ENCODE results near the gene AKAP6.

AKAP6 gene

DNA sequence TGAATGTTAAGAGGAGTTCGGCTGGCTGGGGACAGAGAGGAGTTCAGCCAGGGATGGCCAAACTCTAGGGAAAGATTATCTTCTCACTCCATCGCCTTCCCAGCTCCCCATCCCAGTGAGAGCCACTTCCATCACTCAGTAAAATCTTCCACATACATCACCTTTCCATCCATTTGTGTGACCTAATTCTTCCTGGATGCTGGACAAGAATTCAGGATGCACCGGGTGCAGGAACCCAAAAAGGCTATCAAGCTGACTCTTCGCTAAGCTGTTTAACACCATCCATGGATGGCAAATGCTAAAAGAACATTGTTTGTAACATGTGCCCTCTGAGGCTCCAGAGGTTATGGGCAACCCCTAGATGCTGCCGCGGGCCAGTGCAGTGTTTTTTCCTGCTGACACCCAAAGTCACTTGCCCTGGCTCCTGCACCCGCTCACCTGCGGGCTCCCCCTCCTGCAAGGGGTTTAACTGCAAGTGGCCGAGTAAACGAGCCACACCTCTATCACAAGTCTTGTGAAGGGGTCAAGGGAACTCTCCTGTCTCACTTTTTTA is 393.6 kb downstream of the AKAP6 start:
- DNase-seq = no peak

DNA sequence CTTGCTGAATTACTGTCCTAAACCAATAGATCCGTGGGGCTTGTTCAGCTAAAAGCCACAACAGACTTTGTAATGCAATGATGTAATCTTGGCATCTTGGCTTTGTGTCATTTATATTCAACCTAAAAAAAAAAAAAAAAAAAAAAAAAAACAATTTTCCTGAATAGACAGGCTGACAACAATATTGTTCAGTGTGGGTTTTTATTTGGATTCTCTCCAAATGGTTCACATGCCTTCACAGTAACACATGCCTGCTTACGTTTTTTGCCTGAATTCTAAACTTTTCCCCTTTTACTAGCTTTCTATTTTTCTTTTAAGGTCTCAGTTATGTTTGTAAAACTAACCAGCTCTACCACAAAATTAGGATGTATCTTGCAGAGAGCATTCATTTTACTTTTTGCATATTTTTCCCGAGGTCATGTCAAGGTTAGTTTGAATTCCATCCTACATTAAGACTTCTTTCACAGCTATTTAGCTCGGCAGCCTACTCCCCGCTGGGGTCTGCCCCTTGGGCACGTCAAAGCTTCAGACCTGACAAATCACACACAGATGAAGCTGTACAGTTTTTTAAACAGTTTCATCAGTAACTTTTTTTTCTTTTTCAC is 395.9 kb downstream of the AKAP6 start:
- no peak for DNase-seq

DNA sequence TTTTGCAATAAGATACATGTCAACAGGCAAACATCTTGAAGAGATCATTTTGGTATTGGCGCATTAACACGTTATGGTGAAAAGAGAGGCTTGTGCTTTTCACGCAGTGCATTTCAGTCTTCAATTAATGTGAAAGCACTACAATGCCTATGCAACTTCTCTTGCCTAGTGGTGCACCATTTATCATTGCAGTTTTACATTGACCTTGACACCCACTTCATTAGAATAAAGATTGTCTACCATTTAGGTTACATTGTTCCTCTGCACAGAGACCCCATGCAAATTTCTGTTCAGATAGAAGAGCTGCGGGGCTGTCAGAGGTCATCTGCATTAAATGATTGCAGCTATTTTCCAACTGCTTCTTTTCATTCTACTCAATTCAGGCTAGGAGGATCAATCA is 397.4 kb downstream of the AKAP6 start:
- DNase-seq = no peak

DNA sequence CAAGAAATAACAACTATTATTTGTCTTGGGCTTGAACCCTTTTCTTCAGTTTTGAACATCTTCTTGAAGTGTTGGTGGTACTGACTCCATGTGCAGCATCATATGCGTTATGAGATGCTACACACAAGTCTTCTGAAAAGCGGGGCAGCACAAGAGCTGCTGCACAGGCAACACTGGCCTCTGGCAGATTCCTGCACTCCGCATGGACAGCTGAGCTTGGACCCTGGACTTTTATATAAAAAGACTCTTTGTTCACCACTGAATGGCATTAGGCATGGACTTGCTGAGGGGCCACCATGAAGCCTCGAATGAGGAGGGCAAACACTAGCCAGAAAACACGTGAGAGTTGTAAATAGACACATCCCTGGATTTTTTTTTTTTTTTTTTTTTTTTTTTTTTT is 398.7 kb downstream of the AKAP6 start:
- DNase-seq = no peak

DNA sequence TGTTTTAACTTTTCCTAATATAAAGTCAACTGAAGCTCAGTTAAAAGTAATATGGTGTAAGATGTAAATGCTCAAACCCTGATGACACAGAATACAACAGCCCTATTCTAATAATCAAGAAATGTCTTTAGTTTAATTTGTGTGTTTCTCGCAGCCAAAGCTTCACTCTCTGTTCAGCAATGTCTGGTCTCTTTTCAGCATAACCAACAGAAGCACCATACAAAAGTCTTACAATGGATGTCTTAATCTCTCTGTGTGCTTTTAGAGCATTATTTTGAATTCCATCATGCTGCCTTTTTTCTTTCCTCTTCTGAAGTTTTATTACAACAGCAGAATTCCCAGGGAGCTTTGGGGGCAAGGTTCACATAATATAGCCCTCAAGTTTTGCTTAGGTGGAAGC is 399.4 kb downstream of the AKAP6 start:
- DNase-seq = no peak

DNA sequence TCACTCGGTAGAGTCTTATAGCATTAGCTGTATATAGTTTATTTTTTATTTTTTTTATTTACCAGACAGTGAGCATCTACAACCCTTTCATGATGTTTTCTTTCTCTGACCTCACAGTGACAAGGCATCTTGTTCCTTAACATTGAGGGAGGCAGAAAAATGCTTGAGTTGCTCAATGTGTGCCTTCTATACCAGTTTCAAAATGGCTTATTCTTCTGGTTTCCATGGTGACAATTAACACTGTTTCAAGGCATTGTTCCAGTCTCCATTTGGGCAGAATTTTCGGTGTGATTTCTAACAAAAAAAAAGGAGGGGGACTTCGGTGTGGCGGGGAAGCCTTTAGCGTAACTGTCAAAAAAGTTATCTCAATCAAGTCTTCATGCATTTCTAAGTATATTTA is 399.9 kb downstream of the AKAP6 start:
- no peak for DNase-seq

DNA sequence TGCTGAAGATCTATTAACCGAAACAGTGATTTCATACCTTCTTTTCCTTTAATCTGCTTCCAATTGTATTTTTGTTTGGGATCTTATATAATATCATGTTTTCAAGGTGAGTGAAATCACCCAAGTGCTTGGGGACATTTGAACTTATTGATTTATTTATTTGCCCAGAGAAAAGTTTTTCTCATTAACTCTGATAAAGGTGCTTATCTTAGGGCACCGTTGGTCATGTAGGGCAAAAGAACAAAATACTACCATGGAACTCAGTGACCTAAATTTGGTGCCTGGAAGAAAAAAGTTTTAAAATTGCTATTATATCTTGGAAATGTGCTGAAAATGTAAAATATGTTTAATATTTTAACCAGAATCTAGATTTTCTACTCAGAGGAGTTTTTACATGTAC is 402.2 kb downstream of the AKAP6 start:
- DNase-seq = no peak

DNA sequence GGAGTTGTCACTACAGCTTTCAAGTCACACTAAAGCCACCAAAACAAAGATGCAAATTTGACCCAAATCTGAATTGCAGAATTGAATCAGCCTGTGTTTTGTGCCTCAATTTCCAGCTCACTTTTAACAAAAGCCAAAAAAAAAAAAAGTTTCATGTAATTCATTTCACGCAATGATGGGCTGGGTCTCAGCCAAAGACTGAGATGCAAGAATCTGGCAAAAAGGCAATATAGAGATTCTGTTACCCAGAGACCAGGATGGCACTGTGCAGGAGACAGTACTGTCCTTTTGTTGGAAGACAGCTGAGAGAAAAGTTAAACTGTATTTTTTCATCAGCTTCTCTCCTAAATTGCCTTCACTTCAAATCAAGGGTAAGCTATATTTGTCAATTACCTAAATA is 403.9 kb downstream of the AKAP6 start:
- no peak for DNase-seq

DNA sequence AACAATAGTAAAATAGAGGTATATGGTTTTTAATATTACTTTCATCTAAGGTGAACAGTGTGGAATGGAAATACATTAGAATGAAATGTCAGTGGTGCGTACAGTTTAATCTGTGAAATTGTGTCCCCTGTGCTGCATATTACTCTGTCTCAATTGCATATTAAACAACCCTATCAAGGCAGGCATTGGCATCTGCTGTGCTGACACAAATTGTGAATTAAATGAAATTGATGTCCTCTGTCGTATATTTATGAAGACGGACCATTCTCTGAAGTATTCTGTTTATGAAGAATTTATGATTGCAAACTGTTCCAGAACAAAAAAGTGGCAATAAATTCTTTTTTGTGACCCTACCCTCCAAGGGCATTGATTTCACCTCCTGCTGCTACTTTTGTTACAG is 405.2 kb downstream of the AKAP6 start:
- DNase-seq = no peak

DNA sequence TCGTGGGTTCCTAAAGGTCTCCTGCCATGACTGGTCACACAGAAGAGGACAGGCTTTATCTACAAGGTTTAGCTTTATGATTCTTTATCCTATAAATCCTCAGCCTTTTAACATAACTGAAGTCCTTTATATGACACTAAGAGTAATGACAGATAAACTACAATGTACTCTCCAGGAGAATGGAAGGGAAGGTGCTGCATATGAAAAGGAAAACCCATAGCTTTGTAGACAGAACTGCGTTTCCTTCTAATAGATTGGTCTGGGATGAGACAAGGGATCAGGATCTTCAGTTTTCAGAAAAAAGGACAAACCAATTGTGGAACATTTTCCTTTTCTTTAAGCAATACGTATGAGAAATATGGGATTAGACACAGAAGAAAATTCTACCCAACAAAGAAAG is 408.5 kb downstream of the AKAP6 start:
- no peak for DNase-seq

DNA sequence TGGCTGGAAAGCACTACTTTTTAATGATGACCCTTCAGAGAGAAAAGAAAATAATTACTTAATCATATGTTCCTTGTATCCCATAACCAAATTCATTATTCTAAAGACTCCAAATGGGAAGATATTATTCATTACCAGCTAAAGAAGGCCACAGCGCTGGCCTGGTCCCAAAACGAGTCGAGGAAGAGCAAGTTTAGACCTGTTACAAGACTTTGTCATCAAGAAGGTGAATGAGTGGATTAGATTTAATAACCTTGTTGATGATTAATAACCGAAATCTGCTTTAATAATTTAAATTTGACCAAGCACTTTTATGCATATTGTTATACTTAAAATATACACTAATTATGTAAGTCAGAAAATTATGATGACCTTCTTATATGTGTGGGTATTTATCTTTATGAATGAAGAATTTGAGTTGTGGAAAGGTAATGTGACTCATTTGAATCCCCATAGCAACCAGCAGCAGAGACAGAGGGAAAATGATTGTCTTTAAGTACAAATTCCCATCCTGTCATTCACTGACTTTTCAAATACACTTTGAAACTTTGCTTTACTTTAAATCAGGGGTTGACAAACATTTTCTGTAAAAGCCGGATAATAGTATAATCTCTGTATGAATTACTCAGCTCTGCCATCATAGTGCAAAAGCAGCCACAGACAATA is 409.2 kb downstream of the AKAP6 start:
- no peak for DNase-seq

DNA sequence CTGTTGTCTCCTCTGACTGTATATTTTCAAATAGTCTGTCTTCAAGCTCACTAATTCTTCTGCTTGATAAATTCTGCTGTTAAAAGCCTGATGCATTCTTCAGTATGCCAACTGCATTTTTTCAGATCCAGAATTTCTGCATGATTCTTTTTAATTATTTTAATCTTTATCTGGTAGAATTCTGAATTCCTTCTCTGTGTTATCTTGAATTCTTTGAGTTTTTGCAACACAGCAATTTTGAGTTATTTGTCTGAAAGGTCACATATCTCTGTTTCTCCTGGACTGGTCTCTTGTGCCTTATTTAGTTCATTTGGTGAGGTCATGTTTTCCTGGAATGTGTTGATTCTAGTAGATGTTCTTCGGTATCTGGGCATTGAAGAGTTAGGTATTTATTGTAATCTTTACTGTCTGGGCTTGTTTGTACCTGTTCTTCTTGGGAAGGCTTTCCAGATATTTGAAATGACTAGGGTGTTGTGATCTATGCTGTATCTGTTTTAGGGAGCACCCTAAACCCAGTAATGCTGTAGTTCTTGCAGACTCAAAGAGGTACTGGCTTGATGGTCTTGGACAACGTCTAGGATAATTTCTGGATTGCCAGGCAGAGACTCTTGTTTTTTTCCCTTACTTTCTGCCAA is 415.8 kb downstream of the AKAP6 start:
- DNase-seq = no peak

DNA sequence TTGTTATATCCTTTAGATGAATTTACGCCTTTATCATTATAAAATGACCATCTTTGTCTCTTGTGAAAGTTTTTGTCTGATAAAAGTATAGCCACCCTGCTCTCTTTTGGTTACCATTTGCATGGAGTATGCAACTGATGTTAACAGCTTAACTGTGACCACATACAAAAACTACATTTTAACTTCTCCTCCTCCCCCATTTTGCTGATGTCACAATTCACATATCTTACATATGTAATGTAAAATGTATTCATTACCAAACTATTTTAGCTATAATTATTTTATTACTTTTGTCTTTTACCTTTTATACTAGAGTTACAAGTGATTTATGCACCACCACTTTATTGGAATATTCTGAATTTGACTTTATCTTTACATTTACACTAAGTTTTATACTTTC is 425.1 kb downstream of the AKAP6 start:
- no peak for DNase-seq

DNA sequence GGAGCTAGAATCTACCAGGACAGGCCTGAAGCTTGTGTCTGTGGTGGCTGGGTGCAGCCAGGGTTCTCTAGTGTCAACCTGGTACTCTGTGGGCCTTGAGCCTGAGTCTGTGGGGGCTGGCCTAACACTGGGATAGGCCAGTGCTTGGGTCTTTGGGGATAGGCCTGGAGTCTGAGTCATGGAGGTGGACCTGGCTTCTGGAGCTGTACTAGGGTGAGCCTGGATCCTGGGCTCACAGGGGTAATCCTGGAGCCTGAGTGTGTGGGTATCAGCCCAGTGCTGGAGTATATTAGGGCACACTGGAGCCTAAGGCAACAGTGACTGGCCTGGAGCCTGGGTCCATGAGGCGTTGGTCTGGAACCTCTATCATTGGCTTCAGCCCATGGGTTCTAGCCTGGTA is 427.1 kb downstream of the AKAP6 start:
- no peak for DNase-seq

DNA sequence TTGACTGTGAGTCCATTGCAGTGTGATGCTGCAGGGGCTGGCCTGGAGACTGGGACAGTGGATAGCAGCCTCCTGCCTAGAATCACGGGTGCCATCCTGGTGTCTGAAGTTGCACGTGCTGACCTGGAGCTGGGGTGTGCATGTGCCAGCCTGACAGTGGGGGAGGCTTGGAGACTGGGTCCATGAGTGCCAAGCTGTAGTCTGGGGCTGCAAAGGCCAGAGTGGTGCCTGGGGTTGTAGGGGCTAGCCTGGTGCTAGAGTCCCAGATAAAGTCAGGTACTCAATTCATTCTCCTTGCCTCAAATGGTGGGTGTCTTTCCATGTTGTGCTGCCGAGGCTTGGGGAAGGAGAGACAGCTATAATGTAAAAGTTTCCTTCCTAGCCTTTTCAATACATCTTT is 427.7 kb downstream of the AKAP6 start:
- DNase-seq = no peak

DNA sequence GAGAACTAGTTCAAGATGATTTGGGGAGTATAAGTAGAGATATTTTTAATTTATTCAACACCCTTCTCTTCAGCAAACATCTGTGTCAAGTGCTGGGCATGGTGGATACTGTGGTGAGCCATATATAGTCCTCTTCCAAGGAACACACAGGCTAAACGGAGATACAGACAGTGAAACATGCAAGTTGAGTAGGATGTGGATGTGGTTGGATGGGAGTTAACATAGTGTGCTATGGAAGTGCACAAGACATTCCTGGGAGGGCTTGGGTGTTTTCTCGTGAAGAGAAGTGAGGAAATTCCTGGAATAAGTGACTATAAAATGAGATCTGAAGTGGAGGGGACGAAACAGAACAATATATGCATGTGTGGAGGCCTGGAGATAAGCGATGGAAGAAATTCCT is 428.5 kb downstream of the AKAP6 start:
- no peak for DNase-seq

DNA sequence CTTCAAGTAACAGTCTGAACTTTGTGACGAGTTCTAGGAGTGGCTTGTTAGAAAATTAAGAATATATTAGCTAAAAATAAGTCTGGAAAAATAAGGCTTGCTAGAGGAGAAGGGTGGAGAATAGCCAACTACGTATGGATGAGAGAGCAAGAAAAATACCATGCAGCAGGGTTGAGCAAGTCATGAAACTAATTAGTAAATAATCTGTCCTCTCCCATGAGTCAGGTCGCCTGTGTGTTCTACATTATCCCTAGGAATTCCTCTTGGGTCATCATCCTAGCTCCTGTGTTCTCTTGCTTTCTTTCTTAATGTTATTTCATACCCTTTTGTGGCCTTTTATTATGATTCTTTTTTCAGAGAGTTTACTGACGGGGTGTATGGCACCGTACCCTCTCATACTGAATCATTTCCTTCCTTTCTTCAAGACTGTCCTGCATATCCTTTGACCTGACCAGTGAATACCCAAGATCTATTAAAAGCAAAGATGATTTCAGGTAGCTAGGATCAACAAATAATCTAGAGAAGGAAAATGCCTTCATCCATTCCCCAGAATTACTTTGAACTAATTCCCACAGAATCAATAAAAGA is 432.4 kb downstream of the AKAP6 start:
- no peak for DNase-seq

DNA sequence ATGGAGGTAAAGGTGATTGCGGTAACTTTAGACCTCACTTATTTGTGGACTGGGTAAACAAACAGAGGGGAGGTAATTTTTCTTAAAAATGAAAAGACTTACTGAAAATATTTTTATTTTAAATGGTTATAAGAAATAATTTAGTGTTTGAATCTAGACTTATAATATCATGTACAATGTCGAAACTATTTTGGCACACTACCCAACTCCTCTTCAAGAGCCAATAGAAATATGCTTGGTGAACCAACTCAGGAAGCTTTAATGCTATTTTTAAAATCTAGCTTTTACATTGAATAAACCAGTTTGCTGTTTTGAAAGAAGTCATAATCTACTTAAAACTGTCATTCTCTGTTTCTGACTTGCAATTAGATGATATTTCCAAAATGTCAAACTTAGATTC is 433.8 kb downstream of the AKAP6 start:
- no peak for DNase-seq

DNA sequence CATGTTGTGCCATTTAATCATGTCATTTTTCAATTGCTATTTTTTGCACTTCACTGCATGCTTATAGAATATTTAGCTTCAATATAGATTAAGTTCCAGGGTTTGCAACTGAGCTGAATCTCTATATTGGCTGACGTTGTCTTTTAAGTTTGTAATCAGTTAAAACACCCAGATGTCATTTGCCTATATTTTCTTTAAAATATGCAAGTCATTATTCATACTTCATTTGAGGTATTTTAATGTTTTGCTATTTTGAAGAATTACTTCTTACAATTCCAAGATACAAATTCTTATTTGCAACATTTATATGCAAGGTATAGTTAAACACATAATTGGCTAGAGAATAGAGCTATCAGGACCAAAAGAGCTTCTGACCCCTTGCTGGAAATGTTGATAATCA is 434.6 kb downstream of the AKAP6 start:
- DNase-seq = no peak

DNA sequence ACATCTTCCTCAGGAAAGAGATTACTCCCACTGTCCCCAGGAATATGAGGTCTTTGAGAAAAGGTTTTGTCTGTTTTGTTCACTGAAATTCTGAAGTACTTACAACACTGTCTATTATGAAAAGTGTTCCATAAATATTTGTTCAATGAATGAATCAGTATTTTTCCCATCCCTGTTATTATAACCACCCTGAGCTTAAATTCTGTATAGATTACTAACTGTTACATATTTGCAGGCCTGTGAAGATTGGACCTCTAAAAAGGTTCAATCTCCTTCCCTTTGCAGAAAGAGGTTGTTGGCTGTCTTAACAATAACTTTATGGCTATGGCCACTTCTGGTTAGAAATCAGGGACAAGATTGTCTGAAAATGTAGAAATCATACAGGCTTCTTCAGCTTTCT is 435.0 kb downstream of the AKAP6 start:
- no peak for DNase-seq

DNA sequence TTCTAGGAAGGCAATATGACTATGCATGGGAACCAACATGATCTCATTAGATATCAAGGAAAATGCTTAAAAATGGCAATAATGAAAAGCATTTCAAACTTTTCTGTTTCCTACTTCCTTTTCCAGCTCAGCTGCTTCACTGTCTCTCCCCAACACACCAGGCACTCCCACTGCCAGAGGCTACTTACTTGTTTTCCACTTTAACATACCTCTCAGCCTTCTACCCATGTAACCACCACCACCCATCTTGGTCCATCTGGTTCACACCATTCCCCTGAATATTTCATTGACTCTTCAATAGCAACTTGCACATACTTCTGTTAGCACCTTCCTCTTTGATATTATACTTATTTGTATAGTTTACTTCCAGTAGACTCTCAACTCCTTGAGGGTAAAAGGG is 441.3 kb downstream of the AKAP6 start:
- DNase-seq = no peak

DNA sequence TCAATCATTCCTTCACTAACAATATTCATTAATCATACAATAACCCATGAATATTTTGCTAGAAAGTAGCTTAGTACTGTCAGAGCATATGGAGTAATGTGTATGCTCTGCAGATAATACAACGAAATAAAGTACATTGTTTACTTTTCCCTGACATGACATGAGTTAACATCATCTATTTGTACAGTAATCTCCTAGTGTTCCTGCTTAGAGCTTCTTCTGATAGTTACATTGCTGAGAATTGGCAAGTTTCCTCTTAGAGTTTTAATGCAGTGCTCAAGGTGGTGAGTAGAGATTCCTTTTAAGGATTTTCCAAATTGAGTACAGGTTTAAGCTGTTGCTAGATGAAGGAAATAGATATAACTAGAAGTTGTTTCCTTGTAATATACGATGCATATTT is 445.1 kb downstream of the AKAP6 start:
- DNase-seq = no peak

DNA sequence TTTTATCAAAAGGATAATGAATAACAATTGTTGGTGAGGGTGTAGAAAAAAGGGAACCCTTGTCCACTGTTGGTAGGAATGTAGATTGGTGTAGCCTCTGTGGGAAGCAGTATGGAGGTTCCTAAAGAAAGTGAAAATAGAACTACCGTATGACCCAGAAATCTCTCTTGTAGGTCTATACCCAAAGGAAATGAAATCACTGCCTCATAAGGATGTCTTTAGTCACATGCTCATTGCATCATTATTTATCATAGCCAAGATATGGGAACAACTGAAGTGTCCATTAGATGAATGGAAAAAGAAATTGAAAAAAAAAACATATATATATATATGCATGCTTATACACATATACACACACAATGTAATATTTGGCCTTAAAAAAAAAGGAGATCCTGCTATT is 450.7 kb downstream of the AKAP6 start:
- DNase-seq = no peak

DNA sequence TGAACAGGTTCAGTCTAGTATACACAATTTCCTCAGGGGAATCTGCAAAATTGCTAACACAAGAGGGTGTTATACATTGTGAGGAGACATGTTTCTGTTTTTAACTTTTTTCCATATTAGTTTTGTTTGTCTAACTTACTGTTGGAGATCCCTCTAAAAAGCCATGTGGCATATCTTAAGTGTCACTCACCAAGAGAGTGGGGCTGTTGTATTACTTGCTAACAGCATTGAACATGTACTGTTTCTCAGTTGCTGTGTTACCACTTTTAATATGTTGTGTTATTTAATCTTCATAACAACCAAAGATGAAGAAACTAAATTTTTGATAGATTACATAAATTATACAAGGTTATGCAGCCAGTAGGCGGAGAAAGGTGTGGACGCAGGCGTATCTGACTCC is 455.3 kb downstream of the AKAP6 start:
- DNase-seq = no peak

Data from CD4-positive, alpha-beta T cell treated with Interleukin-4 for 1 hour (primary cell).